PFSK-1 (cell line): ENCODE measurements around the gene SYNC.

Experiments used
- FOXP2 ChIP-seq: optimal IDR thresholded peaks from 2 replicates; pipeline ENCODE3; 2011; ENCODE audit warnings: borderline replicate concordance, control low read depth, inconsistent platforms; ENCODE audit not compliant: insufficient read depth; ENCODE audit errors: extremely low read length, extremely low read depth
- POLR2AphosphoS5 ChIP-seq: IDR thresholded peaks from 2 replicates; pipeline ENCODE4 v1.6.1; 2012; ENCODE audit warnings: low read depth, mild to moderate bottlenecking, control low read depth, low read length, moderate library complexity
- SIN3A ChIP-seq: IDR thresholded peaks from 2 replicates; pipeline ENCODE4 v1.6.1; 2012; ENCODE audit warnings: mild to moderate bottlenecking, low read length, moderate library complexity, borderline replicate concordance; ENCODE audit not compliant: insufficient read depth
- TAF1 ChIP-seq: IDR thresholded peaks from 2 replicates; pipeline ENCODE4 v1.6.1; 2012; ENCODE audit warnings: low read length, control low read depth, borderline replicate concordance; ENCODE audit not compliant: insufficient read depth
- TF ChIP-seq, protein P1 (sequence below), 2 experiments: IDR thresholded peaks; 2 replicates each; pipeline versions ENCODE4 v1.6.1 to v1.8.0; 2011 to 2012; ENCODE audit warnings: low read depth in 2 of 2, low read length in 2 of 2, control low read depth in 1 of 2, inconsistent platforms in 1 of 2, mild to moderate bottlenecking in 1 of 2, moderate library complexity in 1 of 2; ENCODE audit not compliant: insufficient read depth in 1 of 2

Gene SYNC

DNA sequence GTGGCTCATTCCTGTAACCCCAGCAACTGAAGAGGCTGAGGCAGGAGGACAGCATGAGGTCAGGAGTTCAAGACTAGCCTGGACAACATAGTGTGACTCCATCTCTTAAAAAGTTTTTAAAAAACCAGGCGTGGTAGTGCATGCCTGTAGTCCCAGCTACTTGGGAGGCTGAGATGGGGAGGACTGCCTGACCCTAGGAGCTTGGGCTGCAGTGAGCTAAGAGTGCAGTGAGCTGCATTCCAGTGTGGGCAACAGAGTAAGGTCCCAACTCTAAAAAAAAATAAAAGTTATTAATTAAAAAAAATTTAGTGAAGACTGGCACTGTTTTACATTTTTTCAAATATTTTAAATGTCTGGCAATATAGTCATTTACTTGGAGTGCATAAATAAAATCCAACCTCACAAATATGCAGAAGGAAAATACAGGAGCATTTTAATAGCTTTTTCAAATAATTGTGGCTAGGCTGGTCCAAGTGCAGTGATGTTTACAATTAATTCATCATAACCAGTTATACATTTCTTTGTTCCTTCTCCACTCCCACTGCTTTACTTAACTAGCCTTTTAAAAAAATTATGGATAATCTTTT is 63.0 kb downstream of the SYNC start:
- TF ChIP-seq, protein P1, sequence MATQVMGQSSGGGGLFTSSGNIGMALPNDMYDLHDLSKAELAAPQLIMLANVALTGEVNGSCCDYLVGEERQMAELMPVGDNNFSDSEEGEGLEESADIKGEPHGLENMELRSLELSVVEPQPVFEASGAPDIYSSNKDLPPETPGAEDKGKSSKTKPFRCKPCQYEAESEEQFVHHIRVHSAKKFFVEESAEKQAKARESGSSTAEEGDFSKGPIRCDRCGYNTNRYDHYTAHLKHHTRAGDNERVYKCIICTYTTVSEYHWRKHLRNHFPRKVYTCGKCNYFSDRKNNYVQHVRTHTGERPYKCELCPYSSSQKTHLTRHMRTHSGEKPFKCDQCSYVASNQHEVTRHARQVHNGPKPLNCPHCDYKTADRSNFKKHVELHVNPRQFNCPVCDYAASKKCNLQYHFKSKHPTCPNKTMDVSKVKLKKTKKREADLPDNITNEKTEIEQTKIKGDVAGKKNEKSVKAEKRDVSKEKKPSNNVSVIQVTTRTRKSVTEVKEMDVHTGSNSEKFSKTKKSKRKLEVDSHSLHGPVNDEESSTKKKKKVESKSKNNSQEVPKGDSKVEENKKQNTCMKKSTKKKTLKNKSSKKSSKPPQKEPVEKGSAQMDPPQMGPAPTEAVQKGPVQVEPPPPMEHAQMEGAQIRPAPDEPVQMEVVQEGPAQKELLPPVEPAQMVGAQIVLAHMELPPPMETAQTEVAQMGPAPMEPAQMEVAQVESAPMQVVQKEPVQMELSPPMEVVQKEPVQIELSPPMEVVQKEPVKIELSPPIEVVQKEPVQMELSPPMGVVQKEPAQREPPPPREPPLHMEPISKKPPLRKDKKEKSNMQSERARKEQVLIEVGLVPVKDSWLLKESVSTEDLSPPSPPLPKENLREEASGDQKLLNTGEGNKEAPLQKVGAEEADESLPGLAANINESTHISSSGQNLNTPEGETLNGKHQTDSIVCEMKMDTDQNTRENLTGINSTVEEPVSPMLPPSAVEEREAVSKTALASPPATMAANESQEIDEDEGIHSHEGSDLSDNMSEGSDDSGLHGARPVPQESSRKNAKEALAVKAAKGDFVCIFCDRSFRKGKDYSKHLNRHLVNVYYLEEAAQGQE (IDR thresholded peaks at IDR 0.05; ENCODE audit: insufficient read depth in 1 of 2, low read depth in 2 of 2, low read length in 2 of 2), result no peak
- no peak for TF ChIP-seq SIN3A
- no peak for TF ChIP-seq FOXP2
- TF ChIP-seq TAF1, result no peak
- no peak for TF ChIP-seq POLR2AphosphoS5

DNA sequence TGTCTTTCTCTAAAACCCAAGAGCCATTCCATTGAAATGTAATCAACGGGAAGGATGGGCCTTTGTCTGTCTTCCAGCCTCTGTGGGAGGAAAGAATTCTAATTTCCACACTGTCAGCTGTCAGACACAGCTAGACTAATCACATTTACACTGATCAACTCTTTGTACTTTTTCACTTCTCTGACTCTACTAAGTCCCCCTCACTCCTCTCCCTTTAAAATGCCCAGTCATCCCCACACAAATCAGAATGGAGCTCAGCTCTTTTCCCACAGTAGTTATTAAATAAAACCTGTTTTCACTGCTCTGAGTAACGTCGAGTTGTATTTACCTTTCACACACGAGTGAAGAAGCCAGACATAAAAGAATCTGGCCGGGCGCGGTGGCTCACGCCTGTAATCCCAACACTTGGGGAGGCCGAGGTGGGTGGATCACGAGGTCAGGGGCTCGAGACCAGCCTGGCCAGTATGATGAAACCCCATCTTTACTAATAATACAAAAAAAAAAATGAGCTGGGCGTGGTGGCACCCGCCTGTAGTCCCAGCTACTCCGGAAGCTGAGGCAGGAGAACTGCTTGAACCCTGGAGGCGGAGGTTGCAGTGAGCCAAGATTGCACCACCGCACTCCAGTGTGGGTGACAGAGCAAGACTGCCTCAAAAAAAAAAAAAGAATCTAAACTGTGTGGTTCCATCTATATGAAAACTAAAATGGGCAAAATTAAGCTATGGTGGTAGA is 65.5 kb downstream of the SYNC start:
- TF ChIP-seq TAF1 (no peak), FOXP2 (no peak), SIN3A (no peak), POLR2AphosphoS5 (no peak)
- TF ChIP-seq, protein P1 (IDR thresholded peaks at IDR 0.05; ENCODE audit: insufficient read depth in 1 of 2, low read depth in 2 of 2, low read length in 2 of 2), result no peak

DNA sequence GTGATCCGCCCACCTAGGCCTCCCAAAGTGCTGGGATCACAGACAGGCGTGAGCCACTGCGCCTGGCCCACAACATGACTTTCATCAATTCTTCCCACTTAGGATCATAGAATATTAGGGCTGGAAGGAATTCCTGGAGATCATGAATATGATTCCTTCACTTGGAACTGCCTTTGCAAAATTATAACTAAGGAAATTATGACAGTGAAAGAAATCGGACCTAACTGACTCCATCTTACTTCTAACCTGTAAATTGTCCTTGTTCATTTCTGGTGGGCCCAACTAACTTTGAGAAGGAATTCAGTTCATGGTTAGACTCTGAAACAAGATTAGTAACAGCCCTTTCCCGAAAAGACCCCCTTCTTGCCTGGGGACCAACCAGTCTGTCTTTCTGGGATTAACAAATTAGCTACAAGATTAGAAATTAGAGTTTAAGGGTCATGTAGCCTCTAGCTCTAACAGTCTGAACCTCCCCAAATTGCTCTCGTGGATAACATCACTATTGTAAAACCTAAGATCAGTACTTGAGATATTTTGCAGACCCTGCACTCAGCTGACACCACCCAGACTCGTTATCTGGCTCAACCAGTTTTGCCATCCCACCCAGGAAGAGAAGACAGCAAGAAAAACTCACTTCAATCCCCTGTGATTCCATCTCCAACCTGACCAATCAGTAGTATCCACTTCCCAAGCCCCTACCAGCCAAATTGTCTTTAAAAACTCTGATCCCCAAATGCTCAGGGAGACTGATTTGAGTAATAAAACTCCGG is 66.9 kb downstream of the SYNC start:
- no peak for TF ChIP-seq POLR2AphosphoS5
- TF ChIP-seq SIN3A, result no peak
- no peak for TF ChIP-seq TAF1
- TF ChIP-seq FOXP2, result no peak
- TF ChIP-seq, protein P1 (IDR thresholded peaks at IDR 0.05; ENCODE audit: insufficient read depth in 1 of 2, low read depth in 2 of 2, low read length in 2 of 2), result no peak

DNA sequence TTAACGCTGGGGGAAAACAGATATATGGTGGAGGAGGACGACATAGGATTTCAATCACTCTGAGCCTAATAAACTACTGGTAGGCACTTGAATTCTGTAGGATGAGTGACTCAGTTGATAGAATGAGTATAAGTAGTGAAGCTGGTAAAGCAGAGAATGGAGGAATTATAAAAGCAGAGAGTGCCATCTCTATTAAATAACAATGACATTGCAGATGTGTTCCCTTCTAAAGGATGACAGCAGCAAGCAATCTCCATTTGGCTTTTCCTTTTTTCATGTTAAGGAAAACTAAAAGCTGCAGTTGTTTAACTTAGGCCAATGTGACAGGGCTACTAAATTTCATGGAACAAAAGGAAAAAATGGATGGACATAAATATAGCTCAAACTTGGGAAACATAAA is 69.7 kb downstream of the SYNC start:
- TF ChIP-seq FOXP2, result no peak
- no peak for TF ChIP-seq SIN3A
- TF ChIP-seq, protein P1 (IDR thresholded peaks at IDR 0.05; ENCODE audit: insufficient read depth in 1 of 2, low read depth in 2 of 2, low read length in 2 of 2), result no peak
- TF ChIP-seq TAF1, result no peak
- TF ChIP-seq POLR2AphosphoS5, result no peak
